Activated CD8-positive, alpha-beta memory T cell treated with anti-CD3 and anti-CD28 coated beads, Interleukin-2, amount 50 U/mL, for 1 hour (primary cell): ENCODE data around the gene UBQLNL.

Source experiments
- DNase-seq: peaks from one replicate; pipeline ENCODE4 v3.0.0-alpha.2; 2020; ENCODE audit errors: extremely low read depth

The UBQLNL gene

GRCh38 chr11:5507177-5507932 is 9.1 kb downstream of the UBQLNL start:
- DNase-seq, result no peak

DNA sequence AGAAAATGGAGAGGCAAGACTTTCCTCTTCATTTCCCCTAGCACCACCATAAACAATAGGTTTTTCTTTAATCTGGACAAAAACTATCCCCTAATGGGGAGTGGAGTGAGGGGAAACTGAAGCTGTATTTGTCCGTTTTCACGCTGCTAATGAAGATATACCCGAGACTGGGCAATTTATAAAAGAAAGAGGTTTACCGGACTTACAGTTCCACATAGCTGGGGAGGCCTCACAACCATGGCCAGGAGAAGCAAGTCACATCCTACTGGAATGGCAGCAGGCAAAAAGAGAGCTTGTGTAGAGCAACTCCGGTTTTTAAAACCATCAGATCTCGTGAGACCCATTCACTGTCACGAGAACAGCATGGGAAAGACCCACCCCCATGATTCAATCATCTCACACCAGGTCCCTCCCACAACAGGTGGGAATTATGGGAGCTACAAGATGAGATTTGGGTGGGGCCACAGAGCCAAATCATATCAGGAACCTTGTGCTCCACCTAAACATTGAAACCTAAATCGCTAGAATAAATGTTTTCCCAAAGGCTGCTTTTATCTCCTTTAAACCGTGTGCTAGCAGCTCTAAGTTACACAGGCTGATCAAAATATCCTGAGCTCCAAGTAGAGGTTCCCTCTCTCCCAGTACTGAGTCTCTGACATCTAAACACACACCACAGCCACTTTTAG is 11.0 kb downstream of the UBQLNL start:
- no peak for DNase-seq

DNA sequence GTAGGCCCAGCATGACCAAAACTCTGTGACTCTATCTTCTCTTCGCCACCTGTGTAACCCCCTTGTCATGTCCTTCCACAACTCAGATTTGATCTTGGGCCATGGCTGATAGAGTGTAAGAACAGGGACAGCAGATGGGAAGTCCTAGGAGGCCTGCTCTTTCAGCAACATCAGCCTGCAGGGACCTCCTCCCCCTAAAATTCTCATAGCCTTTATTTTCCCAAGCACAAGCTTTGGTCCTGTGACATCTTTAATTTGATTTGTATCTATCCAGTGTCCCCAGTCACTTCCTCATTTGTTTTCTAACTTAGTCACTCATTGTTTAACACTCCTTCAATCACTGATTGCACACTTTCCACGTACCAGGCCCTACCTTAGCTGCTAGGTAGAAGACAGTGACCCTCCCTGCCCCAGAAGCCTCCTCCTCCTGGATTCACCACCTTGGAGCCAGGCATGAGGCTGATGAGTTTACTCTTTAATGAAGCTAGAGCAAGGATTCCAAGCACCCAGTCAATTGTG is 12.0 kb downstream of the UBQLNL start:
- DNase-seq, result no peak

DNA sequence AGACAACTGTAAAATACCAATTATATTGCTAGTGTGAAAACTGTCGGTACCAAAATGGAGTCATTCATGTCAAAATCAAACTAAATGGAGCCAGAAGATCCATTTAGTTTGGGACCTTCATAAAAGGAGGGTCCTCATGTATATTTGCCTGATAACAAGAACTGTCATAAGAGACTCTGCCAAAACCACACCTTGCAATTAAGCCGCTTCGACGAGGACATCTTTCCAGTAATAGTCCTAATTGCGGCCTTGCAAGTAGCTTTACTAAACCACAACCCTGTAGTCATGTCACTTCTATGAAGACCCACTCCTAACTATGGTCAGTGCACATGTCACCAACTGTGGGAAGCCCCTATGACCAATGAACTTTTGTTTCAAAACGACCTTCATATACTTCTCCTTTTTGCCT is 16.1 kb downstream of the UBQLNL start:
- DNase-seq, result no peak

- no peak for DNase-seq
Measured at GRCh38 chr11:5499671-5500070, 16.8 kb downstream of the UBQLNL start.

DNA sequence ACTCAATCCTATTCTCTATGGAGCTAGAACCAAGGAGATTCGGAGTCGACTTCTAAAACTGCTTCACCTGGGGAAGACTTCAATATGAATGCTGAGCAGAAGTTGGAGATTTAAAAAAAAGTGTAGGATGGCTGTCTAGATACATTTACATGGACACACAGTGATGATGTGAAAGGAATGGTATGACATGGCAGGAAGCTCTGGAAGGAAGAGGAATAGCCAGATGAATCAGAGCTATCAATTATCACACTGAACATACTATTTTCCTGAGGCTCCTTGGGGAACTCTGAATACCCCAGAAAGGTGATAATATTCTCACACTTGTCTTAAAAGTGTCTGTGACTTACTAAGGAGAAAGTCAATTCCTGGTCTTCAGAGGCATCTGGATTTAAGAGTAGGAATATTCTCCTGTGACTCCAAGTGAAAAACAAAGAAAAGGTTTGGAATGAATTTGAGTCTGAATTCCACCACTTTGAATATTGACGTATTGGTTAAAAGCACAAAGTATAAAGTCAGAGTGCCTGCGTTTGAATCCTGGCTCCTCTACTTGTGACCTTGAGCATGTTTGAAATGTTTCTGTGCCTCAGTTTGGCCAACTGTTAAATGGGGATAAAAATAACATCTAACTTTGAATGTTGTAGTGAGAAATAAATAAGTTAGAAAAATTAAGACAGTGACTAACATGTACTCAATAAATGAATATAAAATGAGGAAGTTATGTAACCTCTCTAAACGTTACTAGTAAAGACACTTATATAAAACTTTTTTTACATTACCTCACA is 26.7 kb downstream of the UBQLNL start:
- no peak for DNase-seq

- no peak for DNase-seq
Measured at GRCh38 chr11:5488798-5489399, 27.6 kb downstream of the UBQLNL start.

GRCh38 chr11:5488385-5488784 is 28.1 kb downstream of the UBQLNL start, which contains the start of gene OR52D1:
TSS of gene OR52D1 (plus strand) at chr11:5488685. CDS start at chr11:5488707, 22 bp downstream.
- DNase-seq, result no peak

- no peak for DNase-seq
Measured at GRCh38 chr11:5486421-5486820, 30.1 kb downstream of the UBQLNL start.

GRCh38 chr11:5486003-5486402 is 30.5 kb downstream of the UBQLNL start:
- no peak for DNase-seq

GRCh38 chr11:5476186-5476819 is 40.2 kb downstream of the UBQLNL start:
- DNase-seq, result no peak

GRCh38 chr11:5473921-5474320 is 42.6 kb downstream of the UBQLNL start:
- no peak for DNase-seq

DNA sequence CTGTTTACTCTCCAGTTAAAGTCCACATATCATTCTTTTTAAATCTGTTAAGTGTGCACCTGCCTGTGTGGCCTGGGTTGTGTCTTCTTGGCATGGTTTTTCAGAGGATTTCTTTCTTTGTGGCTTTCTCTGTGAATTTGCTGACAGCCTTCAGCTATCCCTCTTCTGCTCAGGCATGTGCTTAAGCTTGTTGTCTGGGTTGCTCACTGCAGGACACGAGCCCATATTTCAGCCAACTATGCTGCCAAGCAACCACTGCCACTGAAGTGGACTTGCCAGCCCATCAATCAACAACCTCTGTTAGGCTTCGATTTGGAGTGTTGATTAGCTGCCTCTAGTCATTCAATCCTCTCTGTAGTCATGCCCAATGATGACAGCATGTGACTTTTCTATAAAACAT is 49.0 kb downstream of the UBQLNL start:
- no peak for DNase-seq
